HCT116 (cell line): Measurements from ENCODE around the gene CELA3A. TPM values are rescaled to one million over a fixed set of nuclear protein-coding genes. Genes with fewer than 3 reads are reported as not detected.

Experiments
- ATAC-seq: fragments of 200-7000 bp; cut with Tn5 transposase; 2 replicates; pipeline ENCODE4 v1.9.1; 2020; ENCODE audit warnings: mild to moderate bottlenecking, moderate library complexity
- BruUV-seq: library from RNA; stranded (reverse); fragments of 400-500 nt; replicated peaks from 2 replicates; lab custom pipeline; 2021; lab: Mats Ljungman, UMichigan
- CTCF ChIA-PET: fragments of 300-600 bp; sonication (Branson Sonifier 250); formaldehyde crosslinking; loops from one replicate; lab custom pipeline; 2021; ENCODE audit warnings: antibody characterized with exemption; lab: Charles Lee
- POLR2A ChIA-PET: fragments of 300-600, 350-600 bp; sonication (Branson Sonifier 250); formaldehyde crosslinking; loops from one replicate; lab custom pipeline; 2021; ENCODE audit warnings: antibody characterized with exemption; lab: Charles Lee
- RAD21 ChIA-PET, 2 experiments: fragments of 300-600 bp; sonication (Branson Sonifier 250); formaldehyde crosslinking; loops; one replicate each; lab custom pipeline; 2023; ENCODE audit warnings: low total read pairs in 2 of 2; ENCODE audit not compliant: uncharacterized antibody in 2 of 2, unreplicated experiment in 2 of 2, low non-redundant PET in 1 of 2; lab: Charles Lee
- DNase-seq: peaks from one replicate; pipeline ENCODE4 v3.0.0-alpha.2; 2010; ENCODE audit warnings: low read depth, low spot score
- H2AFZ ChIP-seq: fragments of 200-600 bp; shearing (Covaris generic), sonication (generic); 2 replicates; pipeline ENCODE4 v1.6.1; 2017; ENCODE audit warnings: low read depth, mixed run types, mixed read lengths, antibody characterized with exemption, low read length; ENCODE audit not compliant: poor library complexity, severe bottlenecking
- H3K27ac ChIP-seq: 2 replicates; pipeline ENCODE4 v1.5.1; 2012; ENCODE audit warnings: low read depth, low read length
- H3K27me3 ChIP-seq: fragments of 200-600 bp; sonication (generic); 2 replicates; pipeline ENCODE4 v1.6.1; 2016; ENCODE audit warnings: mixed run types, low read length, mixed read lengths; ENCODE audit not compliant: insufficient read depth
- H3K36me3 ChIP-seq, 2 experiments: fragments of 200-500 bp in 1 of 2; fragments of 200-600 bp in 1 of 2; sonication (Bioruptor generic) in 1 of 2; sonication (generic) in 1 of 2; 2 replicates each; pipeline versions ENCODE4 v1.5.1 to v1.6.1; 2014 to 2016; ENCODE audit warnings: low read length in 2 of 2, inconsistent platforms in 1 of 2, mixed read lengths in 1 of 2, mixed run types in 1 of 2; ENCODE audit not compliant: insufficient read depth in 2 of 2, control insufficient read depth in 1 of 2
- H3K4me1 ChIP-seq, 2 experiments: fragments of 200-600 bp in 1 of 2; sonication (generic) in 1 of 2; 2 replicates each; pipeline versions ENCODE4 v1.5.1 to v1.6.1; 2012 to 2017; ENCODE audit warnings: low read length in 2 of 2, inconsistent platforms in 1 of 2, mild to moderate bottlenecking in 1 of 2, mixed read lengths in 1 of 2, mixed run types in 1 of 2, moderate library complexity in 1 of 2; ENCODE audit not compliant: insufficient read depth in 2 of 2, control insufficient read depth in 1 of 2
- H3K4me2 ChIP-seq: fragments of 200-600 bp; sonication (generic); 2 replicates; pipeline ENCODE4 v1.6.1; 2017; ENCODE audit warnings: mixed run types, low read length, mixed read lengths
- H3K4me3 ChIP-seq, 2 experiments: fragments of 200-600 bp in 1 of 2; sonication (generic) in 1 of 2; replicated peaks in 1 of 2; 2 replicates each; pipeline ENCODE4 v1.5.1; 2011 to 2016; ENCODE audit warnings: low read length in 2 of 2, control low read depth in 1 of 2, low read depth in 1 of 2, mild to moderate bottlenecking in 1 of 2, mixed read lengths in 1 of 2, mixed run types in 1 of 2
- H3K79me2 ChIP-seq: fragments of 200-600 bp; sonication (generic); 2 replicates; pipeline ENCODE4 v1.6.1; 2017; ENCODE audit warnings: mild to moderate bottlenecking, mixed run types, low read length, moderate library complexity, mixed read lengths; ENCODE audit not compliant: insufficient read depth
- H3K9ac ChIP-seq: fragments of 200-600 bp; sonication (generic); 2 replicates; pipeline ENCODE4 v1.6.1; 2016; ENCODE audit warnings: low read length, mixed read lengths
- H3K9me2 ChIP-seq: fragments of 200-600 bp; sonication (generic), shearing (Covaris generic); 2 replicates; pipeline ENCODE4 v1.6.1; 2017; ENCODE audit warnings: mixed run types, mild to moderate bottlenecking, moderate library complexity; ENCODE audit not compliant: insufficient read depth
- H3K9me3 ChIP-seq, 2 experiments: fragments of 200-500 bp in 1 of 2; fragments of 200-600 bp in 1 of 2; sonication (Bioruptor generic) in 1 of 2; sonication (generic) in 1 of 2; 2 replicates each; pipeline ENCODE4 v1.6.1; 2014 to 2017; ENCODE audit warnings: low read length in 2 of 2, mixed read lengths in 2 of 2, inconsistent platforms in 1 of 2, low read depth in 1 of 2, mild to moderate bottlenecking in 1 of 2, mixed run types in 1 of 2, moderate library complexity in 1 of 2; ENCODE audit not compliant: control insufficient read depth in 1 of 2, insufficient read depth in 1 of 2
- H4K20me1 ChIP-seq: fragments of 200-600 bp; sonication (generic), shearing (Covaris generic); 2 replicates; pipeline ENCODE4 v1.6.1; 2017; ENCODE audit warnings: mixed run types, mild to moderate bottlenecking, moderate library complexity; ENCODE audit not compliant: insufficient read depth
- CBX3 ChIP-seq: IDR thresholded peaks from 2 replicates; pipeline ENCODE4 v1.6.1; 2012; ENCODE audit warnings: low read depth
- CEBPB ChIP-seq: IDR thresholded peaks from 2 replicates; pipeline ENCODE4 v1.6.1; 2012; ENCODE audit warnings: low read depth
- ELF1 ChIP-seq: IDR thresholded peaks from 2 replicates; pipeline ENCODE4 v1.6.1; 2012; ENCODE audit warnings: low read depth, borderline replicate concordance
- EZH2 ChIP-seq: fragments of 200-600 bp; sonication (generic); IDR thresholded peaks from 2 replicates; pipeline ENCODE4 v1.6.1; 2017; ENCODE audit warnings: antibody characterized with exemption, mixed run types
- EZH2phosphoT487 ChIP-seq: fragments of 200-600 bp; IDR thresholded peaks from 2 replicates; pipeline ENCODE4 v1.6.1; 2018; ENCODE audit warnings: antibody characterized with exemption, borderline replicate concordance
- FOSL1 ChIP-seq: IDR thresholded peaks from 2 replicates; pipeline ENCODE4 v1.6.1; 2012; ENCODE audit warnings: low read depth
- POLR2A ChIP-seq: IDR thresholded peaks from 2 replicates; pipeline ENCODE4 v1.7.0; 2011; ENCODE audit warnings: borderline replicate concordance; ENCODE audit not compliant: insufficient read depth, insufficient read length; ENCODE audit errors: extremely low read depth
- POLR2AphosphoS5 ChIP-seq: IDR thresholded peaks from 2 replicates; pipeline ENCODE4 v1.6.1; 2011; ENCODE audit warnings: mild to moderate bottlenecking, low read depth, low read length, moderate library complexity
- RAD21 ChIP-seq: IDR thresholded peaks from 2 replicates; pipeline ENCODE4 v1.6.1; 2012; ENCODE audit warnings: low read depth, mild to moderate bottlenecking
- SRF ChIP-seq: IDR thresholded peaks from 2 replicates; pipeline ENCODE4 v1.6.1; 2012; ENCODE audit warnings: low read depth
- ZFX ChIP-seq: fragments of 450-650 bp; IDR thresholded peaks from 2 replicates; pipeline ENCODE4 v1.6.1; 2017
- intact Hi-C: fragments of 100-400 bp; cut with micrococcal nuclease; formaldehyde crosslinking; loops from 2 replicates; pipeline ENCODE4 v1.10.0; 2022
- total RNA-seq: library from RNA; stranded (reverse); gene quantifications from one replicate; pipeline ENCODE4 v1.2.1, GENCODE V29; 2021; ENCODE audit not compliant: unreplicated experiment
- TF ChIP-seq, protein P1 (sequence below): IDR thresholded peaks from 2 replicates; pipeline ENCODE4 v1.6.1; 2011; ENCODE audit warnings: mild to moderate bottlenecking, low read length, moderate library complexity; ENCODE audit not compliant: insufficient replicate concordance; ENCODE audit errors: extremely low read depth
- TF ChIP-seq, protein P2 (sequence below): IDR thresholded peaks from 2 replicates; pipeline ENCODE4 v1.6.1; 2012; ENCODE audit warnings: low read depth

The CELA3A gene
- total RNA-seq, 1 experiment from 2014 or later: 9.0 TPM

DNA sequence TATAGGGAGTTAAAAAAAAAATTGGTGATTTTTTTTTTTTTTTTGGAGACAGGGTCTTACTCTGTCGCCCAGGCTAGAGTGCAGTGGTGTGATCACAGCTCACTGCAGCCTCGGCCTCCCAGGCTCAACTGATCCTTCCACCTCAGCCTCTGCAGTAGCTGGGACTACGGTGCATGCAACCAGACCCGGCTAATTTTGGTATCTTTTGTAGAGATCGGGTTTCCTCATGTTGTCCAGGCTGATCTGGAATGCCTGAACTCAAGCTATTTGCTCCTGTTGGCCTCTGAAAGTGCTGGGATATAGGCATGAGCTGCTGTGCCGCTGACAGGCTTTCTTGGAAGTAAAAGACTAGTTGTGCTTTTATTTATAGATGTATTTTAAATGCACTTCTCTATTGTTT is 54.0 kb downstream of the CELA3A start:
- DNase-seq: no peak
- POLR2A ChIA-PET: interaction anchor here (1.2 to 1.6 kb wide), 2 partner anchors 25 to 34 kb away, joined by 3 to 6 read pairs; no protein-coding TSS in a partner anchor
- no peaks in the 10 kb centered on the region for H3K27me3 ChIP-seq
- no peak for ATAC-seq
- no peak overlapping the region for H2AFZ ChIP-seq
- no peaks in the 10 kb centered on the region for H3K9me3 ChIP-seq
- H3K9me2 ChIP-seq: no peaks in the 10 kb centered on the region
- CTCF ChIA-PET: interaction anchor here (0.7 kb wide), 1 partner anchor 619 kb away, joined by 3 read pairs; no protein-coding TSS in a partner anchor
- peaks cover 2 to 18% of the 10 kb centered on the region in 2 experiments; a peak in 2 of 4 replicates for H3K36me3 ChIP-seq
- intact Hi-C loops: no loop called here
- H3K4me2 ChIP-seq: no peak overlapping the region
- BruUV-seq: no TSS peak
- no peak for TF ChIP-seq CEBPB
- no peak for TF ChIP-seq RAD21
- peaks cover 77% of the 10 kb centered on the region for H3K79me2 ChIP-seq
- H4K20me1 ChIP-seq: peaks cover 38% of the 10 kb centered on the region; the same call in 1 of the 2 replicates
- H3K27ac ChIP-seq: no peak overlapping the region
- RAD21 ChIA-PET: no interaction called here
- H3K4me3 ChIP-seq: no peak overlapping the region
- H3K9ac ChIP-seq: no peak overlapping the region
- peaks cover 14 to 22% of the 10 kb centered on the region in 2 experiments for H3K4me1 ChIP-seq

DNA sequence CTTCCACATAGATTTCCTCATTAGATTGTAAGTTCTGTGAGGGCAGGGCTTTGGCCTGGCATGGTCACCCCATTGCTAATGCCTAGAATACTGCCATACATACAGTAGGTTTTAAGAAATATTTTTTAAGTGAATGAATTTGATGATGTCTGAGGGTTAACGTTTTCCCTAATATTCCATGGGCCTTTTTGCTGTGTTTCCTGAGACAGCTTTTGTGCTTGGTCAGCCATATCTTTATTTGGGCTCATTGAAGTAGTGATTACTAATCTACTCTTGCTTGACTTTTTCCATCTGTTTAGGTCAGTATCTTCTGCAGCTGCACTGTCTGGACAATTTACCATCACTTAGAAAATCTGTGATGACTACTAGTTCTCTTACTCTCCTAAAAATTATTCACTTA is 54.6 kb downstream of the CELA3A start:
- no peaks in the 10 kb centered on the region for H3K9me2 ChIP-seq
- H3K9ac ChIP-seq: no peak overlapping the region
- peaks cover 82% of the 10 kb centered on the region for H3K79me2 ChIP-seq
- no peak overlapping the region for H2AFZ ChIP-seq
- H3K4me3 ChIP-seq: no peak overlapping the region
- no peak overlapping the region for H3K4me2 ChIP-seq
- H3K36me3 ChIP-seq: peaks cover 2 to 18% of the 10 kb centered on the region in 2 experiments; a peak in 2 of 4 replicates
- H3K4me1 ChIP-seq: peaks cover 14 to 22% of the 10 kb centered on the region in 2 experiments
- CTCF ChIA-PET: no interaction called here
- intact Hi-C loops: no loop called here
- TF ChIP-seq, protein P1, sequence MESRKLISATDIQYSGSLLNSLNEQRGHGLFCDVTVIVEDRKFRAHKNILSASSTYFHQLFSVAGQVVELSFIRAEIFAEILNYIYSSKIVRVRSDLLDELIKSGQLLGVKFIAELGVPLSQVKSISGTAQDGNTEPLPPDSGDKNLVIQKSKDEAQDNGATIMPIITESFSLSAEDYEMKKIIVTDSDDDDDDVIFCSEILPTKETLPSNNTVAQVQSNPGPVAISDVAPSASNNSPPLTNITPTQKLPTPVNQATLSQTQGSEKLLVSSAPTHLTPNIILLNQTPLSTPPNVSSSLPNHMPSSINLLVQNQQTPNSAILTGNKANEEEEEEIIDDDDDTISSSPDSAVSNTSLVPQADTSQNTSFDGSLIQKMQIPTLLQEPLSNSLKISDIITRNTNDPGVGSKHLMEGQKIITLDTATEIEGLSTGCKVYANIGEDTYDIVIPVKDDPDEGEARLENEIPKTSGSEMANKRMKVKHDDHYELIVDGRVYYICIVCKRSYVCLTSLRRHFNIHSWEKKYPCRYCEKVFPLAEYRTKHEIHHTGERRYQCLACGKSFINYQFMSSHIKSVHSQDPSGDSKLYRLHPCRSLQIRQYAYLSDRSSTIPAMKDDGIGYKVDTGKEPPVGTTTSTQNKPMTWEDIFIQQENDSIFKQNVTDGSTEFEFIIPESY: no peak
- TF ChIP-seq ZFX (no peak), ELF1 (no peak), EZH2 (no peak), CEBPB (no peak), CBX3 (no peak), FOSL1 (no peak), SRF (no peak), POLR2A (no peak), EZH2phosphoT487 (no peak), POLR2AphosphoS5 (no peak)
- TF ChIP-seq, protein P2, sequence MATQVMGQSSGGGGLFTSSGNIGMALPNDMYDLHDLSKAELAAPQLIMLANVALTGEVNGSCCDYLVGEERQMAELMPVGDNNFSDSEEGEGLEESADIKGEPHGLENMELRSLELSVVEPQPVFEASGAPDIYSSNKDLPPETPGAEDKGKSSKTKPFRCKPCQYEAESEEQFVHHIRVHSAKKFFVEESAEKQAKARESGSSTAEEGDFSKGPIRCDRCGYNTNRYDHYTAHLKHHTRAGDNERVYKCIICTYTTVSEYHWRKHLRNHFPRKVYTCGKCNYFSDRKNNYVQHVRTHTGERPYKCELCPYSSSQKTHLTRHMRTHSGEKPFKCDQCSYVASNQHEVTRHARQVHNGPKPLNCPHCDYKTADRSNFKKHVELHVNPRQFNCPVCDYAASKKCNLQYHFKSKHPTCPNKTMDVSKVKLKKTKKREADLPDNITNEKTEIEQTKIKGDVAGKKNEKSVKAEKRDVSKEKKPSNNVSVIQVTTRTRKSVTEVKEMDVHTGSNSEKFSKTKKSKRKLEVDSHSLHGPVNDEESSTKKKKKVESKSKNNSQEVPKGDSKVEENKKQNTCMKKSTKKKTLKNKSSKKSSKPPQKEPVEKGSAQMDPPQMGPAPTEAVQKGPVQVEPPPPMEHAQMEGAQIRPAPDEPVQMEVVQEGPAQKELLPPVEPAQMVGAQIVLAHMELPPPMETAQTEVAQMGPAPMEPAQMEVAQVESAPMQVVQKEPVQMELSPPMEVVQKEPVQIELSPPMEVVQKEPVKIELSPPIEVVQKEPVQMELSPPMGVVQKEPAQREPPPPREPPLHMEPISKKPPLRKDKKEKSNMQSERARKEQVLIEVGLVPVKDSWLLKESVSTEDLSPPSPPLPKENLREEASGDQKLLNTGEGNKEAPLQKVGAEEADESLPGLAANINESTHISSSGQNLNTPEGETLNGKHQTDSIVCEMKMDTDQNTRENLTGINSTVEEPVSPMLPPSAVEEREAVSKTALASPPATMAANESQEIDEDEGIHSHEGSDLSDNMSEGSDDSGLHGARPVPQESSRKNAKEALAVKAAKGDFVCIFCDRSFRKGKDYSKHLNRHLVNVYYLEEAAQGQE: no peak
- ATAC-seq (no peak), DNase-seq (no peak)
- no peaks in the 10 kb centered on the region for H3K9me3 ChIP-seq
- no peaks in the 10 kb centered on the region for H3K27me3 ChIP-seq
- POLR2A ChIA-PET: no interaction called here
- H4K20me1 ChIP-seq: peaks cover 43% of the 10 kb centered on the region; the same call in 1 of the 2 replicates
- RAD21 ChIA-PET: no interaction called here
- no peak overlapping the region for H3K27ac ChIP-seq
- BruUV-seq: TSS peak; percentile 27
